Measurements from ENCODE around the gene KRTAP12-1.

Gene KRTAP12-1

GRCh38 chr21:44681861-44682579 lies at the start of gene KRTAP12-1:
Gene KRTAP12-1 (minus strand): TSS chr21:44682163. CDS start chr21:44682123, 40 bp downstream.
- DNase-seq (ENCODE audit: extremely low read depth in 1 of 2, low read depth in 1 of 2), result no peak

DNA sequence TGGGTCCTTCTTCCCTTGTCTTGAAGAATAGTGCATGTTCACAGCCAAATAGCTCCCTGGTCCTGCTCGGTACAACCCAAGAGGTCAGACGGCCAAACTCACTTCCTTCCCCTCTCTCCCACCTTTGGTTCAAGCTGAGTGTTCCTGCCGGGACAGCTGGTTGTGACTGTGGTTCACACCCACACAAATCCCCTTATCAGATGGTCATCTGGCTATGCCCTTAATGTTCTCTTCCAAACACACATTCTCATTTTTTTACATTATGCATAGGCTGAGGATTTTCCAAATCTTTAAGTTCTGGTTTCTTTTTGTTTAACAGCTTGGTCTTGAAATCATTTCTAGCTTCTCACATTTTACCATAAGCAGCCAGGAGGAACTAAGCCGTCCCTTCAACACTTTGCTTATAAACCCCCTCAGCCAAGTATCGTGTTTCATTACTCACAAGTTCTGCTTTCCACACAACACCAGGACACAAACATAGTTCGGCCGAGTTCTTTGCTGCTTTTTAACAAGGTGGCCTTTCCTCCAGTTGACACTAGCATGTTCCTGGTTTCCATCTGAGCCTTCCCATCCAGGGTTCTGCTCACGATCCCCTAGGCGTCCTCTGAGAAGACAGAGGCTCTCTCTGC lies 49.1 kb upstream of the KRTAP12-1 start:
- no peak for DNase-seq (ENCODE audit: extremely low read depth in 1 of 2, low read depth in 1 of 2)

GRCh38 chr21:44730028-44730395 lies 48.0 kb upstream of the KRTAP12-1 start:
- no peak for DNase-seq (ENCODE audit: extremely low read depth in 1 of 2, low read depth in 1 of 2)

DNA sequence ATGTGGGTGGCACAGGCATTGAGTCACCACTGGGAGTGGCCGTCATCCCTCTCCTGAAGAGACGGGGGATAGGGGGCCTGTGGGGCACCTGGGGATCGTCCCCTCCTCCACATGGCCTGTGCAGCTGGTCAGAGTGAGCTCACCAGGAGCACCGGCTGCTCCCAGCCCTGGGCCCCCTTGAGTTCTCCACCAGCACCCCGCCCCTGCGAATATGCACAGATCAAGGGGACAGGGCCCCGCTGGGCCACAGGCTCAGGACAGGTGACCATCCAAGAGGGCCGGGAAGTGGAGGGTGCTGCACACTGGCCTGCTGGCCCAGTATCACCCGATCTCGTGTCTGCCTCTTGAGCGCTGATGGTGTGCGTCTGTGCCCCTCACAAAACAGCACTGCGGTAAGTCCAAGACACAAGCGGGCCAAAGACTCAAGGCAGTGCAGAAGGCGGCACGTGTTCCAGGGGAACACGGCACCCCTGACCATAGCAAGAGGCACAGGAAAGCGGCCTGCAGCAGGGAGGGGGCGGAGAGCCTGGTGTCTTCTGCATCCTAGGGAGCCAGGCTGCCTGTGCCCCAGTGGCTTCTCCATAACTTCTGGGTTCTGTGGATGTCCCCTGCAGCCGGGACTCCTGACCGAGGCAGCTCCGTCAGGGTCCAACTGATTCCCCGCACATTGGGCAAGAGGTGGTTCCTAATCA lies 47.5 kb upstream of the KRTAP12-1 start:
- DNase-seq (ENCODE audit: extremely low read depth in 1 of 2, low read depth in 1 of 2), result no peak

GRCh38 chr21:44728716-44729115 lies 46.8 kb upstream of the KRTAP12-1 start:
- DNase-seq (ENCODE audit: extremely low read depth in 1 of 2, low read depth in 1 of 2), result no peak

GRCh38 chr21:44727757-44728156 lies 45.8 kb upstream of the KRTAP12-1 start:
- no peak for DNase-seq (ENCODE audit: extremely low read depth in 1 of 2, low read depth in 1 of 2)

DNA sequence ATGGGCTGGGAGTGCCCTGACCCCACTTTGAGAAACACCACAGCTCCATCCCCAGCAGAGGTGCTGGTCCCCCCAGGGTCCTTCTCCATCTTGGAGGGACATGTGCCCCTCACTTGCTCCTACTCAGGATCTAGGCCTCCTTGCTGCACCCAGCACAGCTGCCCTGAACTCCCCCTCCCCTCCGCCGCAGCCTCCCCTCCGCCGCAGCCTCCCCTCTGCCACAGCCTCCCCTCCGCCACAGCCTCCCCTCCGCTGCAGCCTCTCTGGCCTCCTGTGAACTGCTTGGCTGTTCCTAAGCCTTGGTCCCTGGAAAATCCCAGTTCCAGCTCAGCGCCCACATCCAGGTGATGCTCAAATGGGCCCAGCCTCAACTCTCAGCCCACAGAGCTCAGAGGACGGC lies 45.4 kb upstream of the KRTAP12-1 start:
- DNase-seq (ENCODE audit: extremely low read depth in 1 of 2, low read depth in 1 of 2), result no peak

DNA sequence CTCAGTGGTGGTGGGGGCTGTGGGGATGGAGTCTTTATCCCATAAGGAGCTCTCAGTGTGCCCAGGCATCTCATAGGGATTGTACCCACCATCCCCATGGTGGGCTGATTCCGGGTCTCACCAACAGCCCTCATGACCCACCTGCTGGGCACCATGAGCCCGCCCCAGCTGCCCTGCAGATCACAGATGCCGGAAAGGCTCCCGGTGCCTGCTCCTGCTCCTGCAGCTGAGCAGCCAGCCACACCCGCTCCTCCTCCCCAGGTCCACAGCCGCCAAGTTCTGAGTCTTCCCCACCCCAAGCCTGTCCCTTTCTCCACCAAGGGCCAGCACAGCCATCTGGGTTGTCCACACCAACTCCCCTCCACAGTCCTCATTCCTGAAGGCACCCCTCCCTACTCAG lies 44.9 kb upstream of the KRTAP12-1 start:
- DNase-seq (ENCODE audit: extremely low read depth in 1 of 2, low read depth in 1 of 2), result no peak

DNA sequence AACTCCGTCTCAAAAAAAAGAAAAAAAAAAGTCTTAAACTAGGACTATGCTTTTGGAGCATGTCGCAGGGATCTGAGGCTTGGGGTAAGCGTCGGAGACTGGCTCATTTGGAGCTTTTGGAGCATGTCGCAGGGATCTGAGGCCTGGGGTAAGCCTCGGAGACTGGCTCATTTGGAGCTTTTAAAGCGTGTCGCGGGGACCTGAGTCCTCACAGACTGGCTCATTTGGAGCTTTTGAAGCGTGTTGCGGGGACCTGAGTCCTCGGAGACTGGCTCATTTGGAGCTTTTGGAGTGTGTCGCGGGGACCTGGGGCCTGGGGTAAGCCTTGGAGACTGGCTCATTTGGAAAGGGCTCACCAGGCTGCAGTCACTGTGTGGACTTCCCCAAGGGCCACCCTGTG lies 43.0 kb upstream of the KRTAP12-1 start:
- no peak for DNase-seq (ENCODE audit: extremely low read depth in 1 of 2, low read depth in 1 of 2)

- DNase-seq (ENCODE audit: extremely low read depth in 1 of 2, low read depth in 1 of 2), result no peak
Measured at GRCh38 chr21:44724196-44724595, 42.2 kb upstream of the KRTAP12-1 start.

DNA sequence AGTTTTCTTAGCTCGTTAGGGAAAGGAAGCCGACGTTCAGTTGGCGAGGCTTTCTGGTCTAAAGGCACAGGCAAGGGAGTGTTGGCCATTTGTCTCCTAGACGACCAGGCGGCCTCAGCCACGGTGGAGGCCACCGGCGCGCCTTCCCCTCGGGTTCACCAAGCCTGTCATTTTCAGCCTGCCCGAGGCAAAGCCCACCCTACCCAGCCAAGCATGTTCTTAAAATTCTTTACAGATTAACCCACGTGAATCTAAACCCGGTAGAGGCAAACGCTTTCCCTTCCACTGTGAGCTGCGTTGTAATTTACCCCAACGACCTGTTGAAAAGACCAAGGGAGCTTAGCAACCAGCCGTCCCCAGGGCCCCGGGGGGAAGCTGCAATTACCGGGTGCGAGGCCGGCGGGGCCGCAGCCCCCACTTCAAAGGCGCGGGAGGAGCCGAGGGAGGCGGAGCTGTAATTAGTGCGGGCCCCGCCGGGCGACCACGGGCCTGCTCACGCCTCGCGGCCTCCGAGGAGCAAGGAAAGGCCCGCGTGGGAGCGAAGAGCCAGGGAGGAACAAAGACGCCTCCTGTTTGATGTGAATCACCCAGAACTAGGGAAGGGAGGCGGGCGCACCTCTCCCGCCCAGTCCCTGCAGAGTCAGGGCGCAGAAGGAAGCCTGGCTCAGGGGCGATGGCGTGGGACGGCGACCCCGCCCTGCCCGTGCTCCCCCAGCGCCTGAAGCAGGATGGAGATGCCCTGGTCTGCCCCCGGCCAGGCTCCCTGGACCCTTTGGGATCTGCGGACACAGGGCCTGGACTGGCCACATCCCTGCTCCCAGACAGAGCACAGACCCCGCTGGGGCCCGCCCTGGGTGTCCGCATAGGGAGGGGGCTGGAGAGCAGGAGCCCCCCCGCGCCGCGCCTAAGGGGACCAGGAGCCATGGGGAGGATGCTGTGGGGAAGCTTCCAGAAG lies 41.5 kb upstream of the KRTAP12-1 start:
- no peak for DNase-seq (ENCODE audit: extremely low read depth in 1 of 2, low read depth in 1 of 2)

- no peak for DNase-seq (ENCODE audit: extremely low read depth in 1 of 2, low read depth in 1 of 2)
Measured at GRCh38 chr21:44722731-44723130, 40.8 kb upstream of the KRTAP12-1 start.

DNA sequence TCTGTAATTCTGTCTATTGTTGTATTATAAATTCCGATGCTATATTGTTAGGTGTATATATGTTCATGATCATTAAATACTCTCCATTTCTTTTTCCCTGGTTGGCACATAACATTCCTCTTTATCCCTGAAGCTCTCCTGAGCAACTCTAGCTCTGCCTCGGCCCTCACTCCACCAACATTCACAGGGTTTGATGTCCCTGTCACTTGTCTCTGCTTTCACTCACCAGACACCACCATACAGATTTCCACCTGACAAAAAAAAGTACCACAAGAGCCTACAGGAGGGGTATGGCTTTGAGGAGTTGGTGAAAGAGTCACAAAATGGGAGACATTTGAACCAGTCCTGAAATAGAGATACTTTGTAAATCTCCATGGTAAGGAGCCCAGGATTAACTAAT lies 38.2 kb upstream of the KRTAP12-1 start:
- DNase-seq (ENCODE audit: extremely low read depth in 1 of 2, low read depth in 1 of 2), result no peak

DNA sequence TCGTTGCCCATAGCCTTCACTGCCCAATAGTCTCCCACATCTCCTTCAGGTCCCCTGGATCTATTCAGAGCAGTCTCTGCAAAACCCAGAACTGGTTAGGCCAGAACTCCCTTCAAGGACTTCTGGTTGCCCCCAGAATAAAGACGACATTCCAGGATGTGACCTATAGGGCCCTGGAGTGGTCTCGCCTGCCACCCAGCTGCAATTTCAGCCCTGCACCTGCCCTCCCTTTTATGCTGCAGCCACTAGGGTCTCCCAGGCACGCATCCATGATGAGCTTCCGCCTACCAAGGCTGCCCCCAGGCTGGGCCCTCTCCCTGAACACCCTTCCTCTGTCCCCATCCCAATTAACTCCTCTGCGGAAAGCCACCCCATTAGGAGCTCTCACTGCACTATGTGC lies 36.6 kb upstream of the KRTAP12-1 start:
- DNase-seq (ENCODE audit: extremely low read depth in 1 of 2, low read depth in 1 of 2), result no peak

GRCh38 chr21:44718093-44718492 lies 36.1 kb upstream of the KRTAP12-1 start:
- DNase-seq (ENCODE audit: extremely low read depth in 1 of 2, low read depth in 1 of 2), result no peak

- no peak for DNase-seq (ENCODE audit: extremely low read depth in 1 of 2, low read depth in 1 of 2)
Measured at GRCh38 chr21:44716984-44717383, 35.0 kb upstream of the KRTAP12-1 start.

DNA sequence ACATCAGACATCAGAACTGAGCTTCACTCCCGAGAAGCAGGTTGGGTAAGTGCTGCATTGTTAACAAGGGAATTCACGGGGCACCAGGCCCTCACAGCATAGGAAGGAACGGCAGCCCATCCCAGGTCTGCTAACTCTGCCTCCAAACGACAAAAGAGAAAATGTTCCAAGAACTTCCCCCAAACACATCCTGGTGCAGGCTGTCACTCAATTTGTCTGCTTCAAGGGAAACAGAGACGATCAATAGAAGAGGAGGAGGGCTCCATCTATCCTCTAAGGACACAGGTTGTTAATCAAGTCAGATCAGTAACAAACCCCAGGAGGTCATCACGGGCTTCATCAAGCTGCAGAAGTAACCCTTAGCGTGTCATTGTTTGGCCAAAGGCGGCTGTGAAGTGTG lies 32.9 kb upstream of the KRTAP12-1 start:
- DNase-seq (ENCODE audit: extremely low read depth in 1 of 2, low read depth in 1 of 2), result no peak

DNA sequence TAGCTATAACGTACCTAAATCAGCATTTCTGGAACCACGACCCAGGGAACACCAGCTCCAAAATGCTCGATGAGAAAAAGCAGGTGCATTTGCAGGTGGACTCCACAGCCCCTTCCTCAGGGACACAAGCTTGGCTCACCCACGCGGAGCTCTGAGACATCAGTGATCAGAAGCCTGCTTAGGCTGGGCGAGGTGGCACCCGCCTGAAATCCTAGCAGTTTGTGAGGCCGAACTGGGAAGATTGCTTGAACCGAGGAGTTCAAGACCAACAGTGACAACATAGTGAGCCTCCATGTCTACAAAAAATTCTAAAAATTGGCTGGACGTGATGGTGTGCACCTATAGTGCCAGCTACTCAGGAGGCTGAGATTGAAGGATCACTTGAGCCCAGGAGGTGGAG lies 31.9 kb upstream of the KRTAP12-1 start:
- DNase-seq (ENCODE audit: extremely low read depth in 1 of 2, low read depth in 1 of 2), result no peak

- DNase-seq (ENCODE audit: extremely low read depth in 1 of 2, low read depth in 1 of 2), result no peak
Measured at GRCh38 chr21:44713130-44713529, 31.2 kb upstream of the KRTAP12-1 start.

GRCh38 chr21:44712203-44713028 lies 30.5 kb upstream of the KRTAP12-1 start:
- no peak for DNase-seq (ENCODE audit: extremely low read depth in 1 of 2, low read depth in 1 of 2)

All from activated CD8-positive, alpha-beta memory T cell treated with anti-CD3 and anti-CD28 coated beads for 1 hour (primary cell).